Measurements from ENCODE around the gene CRACR2A.

The CRACR2A gene

GRCh38 chr12:3628629-3629028, 124.3 kb downstream of the CRACR2A start:
- no peak overlapping the region for H3K9ac ChIP-seq (ENCODE audit: low read length)
- no peak overlapping the region for H4K12ac ChIP-seq (ENCODE audit: low read depth, low read length)
- H2BK120ac ChIP-seq (ENCODE audit: insufficient read depth, low read length, poor library complexity) = no peak overlapping the region
- no CpG with 5 or more reads among the region's 8 CpGs for WGBS (ENCODE audit: extremely low coverage, insufficient coverage, insufficient read length)
- no peak overlapping the region for H3K18ac ChIP-seq (ENCODE audit: low read length)
- no peak overlapping the region for H3K4me2 ChIP-seq (ENCODE audit: low read length)
- no peaks in the 10 kb centered on the region for H3K79me2 ChIP-seq (ENCODE audit: control insufficient read depth, insufficient read depth, low read length, poor library complexity)
- H3K4me1 ChIP-seq (ENCODE audit: control insufficient read depth in 1 of 2, insufficient read depth in 2 of 2, low read length in 2 of 2) = peaks cover 0 to 5% of the 10 kb centered on the region in 2 experiments
- H2BK12ac ChIP-seq (ENCODE audit: low read length) = no peak overlapping the region
- no peaks in the 10 kb centered on the region for H3K79me1 ChIP-seq (ENCODE audit: low read length)
- no peak overlapping the region for H2BK5ac ChIP-seq (ENCODE audit: low read depth, low read length, poor library complexity)
- no peak overlapping the region for H3K27ac ChIP-seq (ENCODE audit: low read depth, low read length)
- no peak overlapping the region for H2AFZ ChIP-seq (ENCODE audit: insufficient read depth, low read length, poor library complexity)
- H3K9me3 ChIP-seq (ENCODE audit: insufficient read depth, low read depth, low read length) = no peaks in the 10 kb centered on the region
- no peaks in the 10 kb centered on the region for H3K36me3 ChIP-seq (ENCODE audit: control insufficient read depth in 1 of 2, insufficient read depth in 2 of 2, low read length in 2 of 2)
- no peak overlapping the region for H3K4ac ChIP-seq (ENCODE audit: low read depth, low read length)
- no peaks in the 10 kb centered on the region for H3K27me3 ChIP-seq (ENCODE audit: insufficient read depth, low read length)
- H2AK5ac ChIP-seq (ENCODE audit: low read length) = no peak overlapping the region
- no peak overlapping the region for H4K8ac ChIP-seq (ENCODE audit: low read depth, low read length)
- H4K91ac ChIP-seq (ENCODE audit: low read depth, low read length) = no peak overlapping the region
- H3K23ac ChIP-seq (ENCODE audit: low read length) = no peak overlapping the region
- no peak overlapping the region for H3K4me3 ChIP-seq (ENCODE audit: low read depth, low read length)
- DNase-seq = no peak
- no peak overlapping the region for H3K14ac ChIP-seq (ENCODE audit: low read length)

GRCh38 chr12:3627336-3627735, 125.6 kb downstream of the CRACR2A start:
- WGBS (ENCODE audit: extremely low coverage, insufficient coverage, insufficient read length) = no CpG with 5 or more reads among the region's 16 CpGs
- DNase-seq = no peak
- no peak overlapping the region for H2AK5ac ChIP-seq (ENCODE audit: low read length)
- no peak overlapping the region for H3K27ac ChIP-seq (ENCODE audit: low read depth, low read length)
- H2AFZ ChIP-seq (ENCODE audit: insufficient read depth, low read length, poor library complexity) = no peak overlapping the region
- H3K4me1 ChIP-seq (ENCODE audit: control insufficient read depth in 1 of 2, insufficient read depth in 2 of 2, low read length in 2 of 2) = peaks cover 0 to 5% of the 10 kb centered on the region in 2 experiments
- H3K9ac ChIP-seq (ENCODE audit: low read length) = no peak overlapping the region
- H2BK5ac ChIP-seq (ENCODE audit: low read depth, low read length, poor library complexity) = no peak overlapping the region
- H3K23ac ChIP-seq (ENCODE audit: low read length) = no peak overlapping the region
- H3K9me3 ChIP-seq (ENCODE audit: insufficient read depth, low read depth, low read length) = no peaks in the 10 kb centered on the region
- no peaks in the 10 kb centered on the region for H3K79me1 ChIP-seq (ENCODE audit: low read length)
- no peaks in the 10 kb centered on the region for H3K79me2 ChIP-seq (ENCODE audit: control insufficient read depth, insufficient read depth, low read length, poor library complexity)
- no peak overlapping the region for H2BK120ac ChIP-seq (ENCODE audit: insufficient read depth, low read length, poor library complexity)
- H4K91ac ChIP-seq (ENCODE audit: low read depth, low read length) = no peak overlapping the region
- H3K27me3 ChIP-seq (ENCODE audit: insufficient read depth, low read length) = no peaks in the 10 kb centered on the region
- no peak overlapping the region for H2BK12ac ChIP-seq (ENCODE audit: low read length)
- no peak overlapping the region for H3K14ac ChIP-seq (ENCODE audit: low read length)
- peak overlapping the region; percentile 10 for H3K4me3 ChIP-seq (ENCODE audit: low read depth, low read length)
- H4K12ac ChIP-seq (ENCODE audit: low read depth, low read length) = no peak overlapping the region
- no peak overlapping the region for H3K4me2 ChIP-seq (ENCODE audit: low read length)
- H3K36me3 ChIP-seq (ENCODE audit: control insufficient read depth in 1 of 2, insufficient read depth in 2 of 2, low read length in 2 of 2) = no peaks in the 10 kb centered on the region
- no peak overlapping the region for H3K18ac ChIP-seq (ENCODE audit: low read length)
- no peak overlapping the region for H3K4ac ChIP-seq (ENCODE audit: low read depth, low read length)
- no peak overlapping the region for H4K8ac ChIP-seq (ENCODE audit: low read depth, low read length)

GRCh38 chr12:3624273-3624672, 128.6 kb downstream of the CRACR2A start:
- Histone ChIP-seq H3K4me1 (ENCODE audit: control insufficient read depth in 1 of 2, insufficient read depth in 2 of 2, low read length in 2 of 2) (peaks cover 0 to 3% of the 10 kb centered on the region in 2 experiments), H2AK5ac (ENCODE audit: low read length) (no peak overlapping the region), H2BK120ac (ENCODE audit: insufficient read depth, low read length, poor library complexity) (no peak overlapping the region), H3K23ac (ENCODE audit: low read length) (no peak overlapping the region), H2BK5ac (ENCODE audit: low read depth, low read length, poor library complexity) (no peak overlapping the region), H2AFZ (ENCODE audit: insufficient read depth, low read length, poor library complexity) (no peak overlapping the region), H3K79me2 (ENCODE audit: control insufficient read depth, insufficient read depth, low read length, poor library complexity) (no peaks in the 10 kb centered on the region), H3K4ac (ENCODE audit: low read depth, low read length) (no peak overlapping the region), H2BK12ac (ENCODE audit: low read length) (no peak overlapping the region), H3K79me1 (ENCODE audit: low read length) (no peaks in the 10 kb centered on the region), H3K36me3 (ENCODE audit: control insufficient read depth in 1 of 2, insufficient read depth in 2 of 2, low read length in 2 of 2) (no peaks in the 10 kb centered on the region), H3K9ac (ENCODE audit: low read length) (no peak overlapping the region), H3K4me2 (ENCODE audit: low read length) (no peak overlapping the region), H3K9me3 (ENCODE audit: insufficient read depth, low read depth, low read length) (peaks cover 1% of the 10 kb centered on the region), H4K8ac (ENCODE audit: low read depth, low read length) (no peak overlapping the region), H3K4me3 (ENCODE audit: low read depth, low read length) (no peak overlapping the region), H3K18ac (ENCODE audit: low read length) (no peak overlapping the region), H4K12ac (ENCODE audit: low read depth, low read length) (no peak overlapping the region), H4K91ac (ENCODE audit: low read depth, low read length) (no peak overlapping the region), H3K14ac (ENCODE audit: low read length) (no peak overlapping the region), H3K27me3 (ENCODE audit: insufficient read depth, low read length) (no peaks in the 10 kb centered on the region), H3K27ac (ENCODE audit: low read depth, low read length) (no peak overlapping the region)
- WGBS (ENCODE audit: extremely low coverage, insufficient coverage, insufficient read length) = no CpG with 5 or more reads among the region's 4 CpGs
- no peak for DNase-seq

- Histone ChIP-seq H2BK12ac (ENCODE audit: low read length) (no peak overlapping the region), H3K4me1 (ENCODE audit: control insufficient read depth in 1 of 2, insufficient read depth in 2 of 2, low read length in 2 of 2) (no peaks in the 10 kb centered on the region), H3K4me3 (ENCODE audit: low read depth, low read length) (no peak overlapping the region), H4K8ac (ENCODE audit: low read depth, low read length) (no peak overlapping the region), H3K18ac (ENCODE audit: low read length) (no peak overlapping the region), H3K14ac (ENCODE audit: low read length) (no peak overlapping the region), H3K9me3 (ENCODE audit: insufficient read depth, low read depth, low read length) (peaks cover 1% of the 10 kb centered on the region), H2BK5ac (ENCODE audit: low read depth, low read length, poor library complexity) (no peak overlapping the region), H3K23ac (ENCODE audit: low read length) (no peak overlapping the region), H3K79me1 (ENCODE audit: low read length) (no peaks in the 10 kb centered on the region), H3K4ac (ENCODE audit: low read depth, low read length) (no peak overlapping the region), H3K9ac (ENCODE audit: low read length) (no peak overlapping the region), H3K27me3 (ENCODE audit: insufficient read depth, low read length) (no peaks in the 10 kb centered on the region), H3K4me2 (ENCODE audit: low read length) (no peak overlapping the region), H2AK5ac (ENCODE audit: low read length) (no peak overlapping the region), H3K27ac (ENCODE audit: low read depth, low read length) (no peak overlapping the region), H3K36me3 (ENCODE audit: control insufficient read depth in 1 of 2, insufficient read depth in 2 of 2, low read length in 2 of 2) (no peaks in the 10 kb centered on the region), H2AFZ (ENCODE audit: insufficient read depth, low read length, poor library complexity) (no peak overlapping the region), H4K91ac (ENCODE audit: low read depth, low read length) (no peak overlapping the region), H4K12ac (ENCODE audit: low read depth, low read length) (no peak overlapping the region), H3K79me2 (ENCODE audit: control insufficient read depth, insufficient read depth, low read length, poor library complexity) (no peaks in the 10 kb centered on the region), H2BK120ac (ENCODE audit: insufficient read depth, low read length, poor library complexity) (no peak overlapping the region)
- DNase-seq = no peak
- no CpG with 5 or more reads among the region's 18 CpGs for WGBS (ENCODE audit: extremely low coverage, insufficient coverage, insufficient read length)
These were observed 129.9 kb downstream of the CRACR2A start for GRCh38 chr12:3622822-3623690.
